ENCODE measurements around the gene TRIM44. TPM values are rescaled to one million over a fixed set of nuclear protein-coding genes. Genes with fewer than 3 reads are reported as not detected.
"Not testable (repeated sequence)": the region's sequence is repeated elsewhere in the genome, so short reads cannot be mapped to it uniquely, and the experiment has no call there.

The TRIM44 gene
- total RNA-seq, 4 donors from 2014 or later = 22.3 to 46.7 (median 39.5) TPM

DNA sequence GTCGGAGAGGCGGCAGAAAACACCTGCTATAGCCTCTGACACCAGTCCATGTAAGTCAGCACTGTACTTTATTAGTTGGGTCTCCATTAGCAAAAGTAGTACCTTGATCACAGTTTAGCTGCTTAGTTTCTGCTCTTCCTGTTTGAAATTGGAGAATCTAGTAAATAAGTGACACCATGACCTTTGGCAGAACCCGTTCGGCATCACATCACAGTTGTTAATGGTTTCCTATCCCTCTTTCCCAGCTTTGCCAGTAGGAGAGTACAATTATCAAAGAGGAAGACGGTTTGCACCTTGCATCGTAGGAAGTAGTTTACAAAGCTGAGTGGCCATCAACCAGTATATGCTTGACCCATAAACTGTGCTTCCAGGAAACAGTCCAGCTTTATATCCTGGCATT, 101.8 kb downstream of the TRIM44 start:
- Histone ChIP-seq H3K36me3 (no peaks in the 10 kb centered on the region), H3K4me1 (peaks cover 0 to 26% (median 0%) of the 10 kb centered on the region in 4 donors), H3K27ac (no peak overlapping the region), H3K27me3 (no peaks in the 10 kb centered on the region), H3K4me3 (no peak overlapping the region), H3K9me3 (no peaks in the 10 kb centered on the region)
- TF ChIP-seq POLR2A (IDR thresholded peaks at IDR 0.05) = no peak
- TF ChIP-seq EP300 (IDR thresholded peaks at IDR 0.05) = no peak
- TF ChIP-seq, protein P1, sequence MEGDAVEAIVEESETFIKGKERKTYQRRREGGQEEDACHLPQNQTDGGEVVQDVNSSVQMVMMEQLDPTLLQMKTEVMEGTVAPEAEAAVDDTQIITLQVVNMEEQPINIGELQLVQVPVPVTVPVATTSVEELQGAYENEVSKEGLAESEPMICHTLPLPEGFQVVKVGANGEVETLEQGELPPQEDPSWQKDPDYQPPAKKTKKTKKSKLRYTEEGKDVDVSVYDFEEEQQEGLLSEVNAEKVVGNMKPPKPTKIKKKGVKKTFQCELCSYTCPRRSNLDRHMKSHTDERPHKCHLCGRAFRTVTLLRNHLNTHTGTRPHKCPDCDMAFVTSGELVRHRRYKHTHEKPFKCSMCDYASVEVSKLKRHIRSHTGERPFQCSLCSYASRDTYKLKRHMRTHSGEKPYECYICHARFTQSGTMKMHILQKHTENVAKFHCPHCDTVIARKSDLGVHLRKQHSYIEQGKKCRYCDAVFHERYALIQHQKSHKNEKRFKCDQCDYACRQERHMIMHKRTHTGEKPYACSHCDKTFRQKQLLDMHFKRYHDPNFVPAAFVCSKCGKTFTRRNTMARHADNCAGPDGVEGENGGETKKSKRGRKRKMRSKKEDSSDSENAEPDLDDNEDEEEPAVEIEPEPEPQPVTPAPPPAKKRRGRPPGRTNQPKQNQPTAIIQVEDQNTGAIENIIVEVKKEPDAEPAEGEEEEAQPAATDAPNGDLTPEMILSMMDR (IDR thresholded peaks at IDR 0.05) = no peak
- 66 to 68% methylated on average over 6 of the region's 6 CpGs for WGBS, 2 donors
- no peak for DNase-seq (ENCODE audit: low spot score in 2 of 2)

DNA sequence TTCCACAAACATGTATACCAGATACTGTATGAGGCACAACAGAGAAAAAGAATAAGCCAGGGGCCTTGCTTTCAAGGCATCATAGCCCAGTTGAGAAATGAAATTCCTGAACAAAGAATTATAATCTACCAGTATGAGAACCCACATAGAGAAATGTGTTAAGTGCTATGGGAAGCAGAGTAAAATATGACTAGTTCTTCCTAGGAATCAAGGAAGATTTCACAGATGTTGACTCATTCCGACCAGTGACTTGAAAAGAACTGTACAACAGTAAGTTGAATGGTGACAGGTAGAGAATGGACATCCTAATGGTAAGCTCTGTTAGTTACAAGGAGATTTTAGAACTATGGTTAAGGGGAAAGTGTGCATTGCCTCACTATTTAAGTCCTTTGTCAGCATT, 102.6 kb downstream of the TRIM44 start:
- no peaks in the 10 kb centered on the region for H3K9me3 ChIP-seq
- 96 to 100% methylated on average over 1 of the region's 1 CpG for WGBS, 2 donors
- DNase-seq (ENCODE audit: low spot score in 2 of 2) = no peak
- H3K4me1 ChIP-seq = peaks cover 0 to 26% (median 0%) of the 10 kb centered on the region in 4 donors
- no peak overlapping the region for H3K4me3 ChIP-seq
- TF ChIP-seq, protein P1 (IDR thresholded peaks at IDR 0.05) = no peak
- TF ChIP-seq POLR2A (IDR thresholded peaks at IDR 0.05) (no peak), EP300 (IDR thresholded peaks at IDR 0.05) (no peak)
- no peaks in the 10 kb centered on the region for H3K36me3 ChIP-seq
- no peak overlapping the region for H3K27ac ChIP-seq
- no peaks in the 10 kb centered on the region for H3K27me3 ChIP-seq

DNA sequence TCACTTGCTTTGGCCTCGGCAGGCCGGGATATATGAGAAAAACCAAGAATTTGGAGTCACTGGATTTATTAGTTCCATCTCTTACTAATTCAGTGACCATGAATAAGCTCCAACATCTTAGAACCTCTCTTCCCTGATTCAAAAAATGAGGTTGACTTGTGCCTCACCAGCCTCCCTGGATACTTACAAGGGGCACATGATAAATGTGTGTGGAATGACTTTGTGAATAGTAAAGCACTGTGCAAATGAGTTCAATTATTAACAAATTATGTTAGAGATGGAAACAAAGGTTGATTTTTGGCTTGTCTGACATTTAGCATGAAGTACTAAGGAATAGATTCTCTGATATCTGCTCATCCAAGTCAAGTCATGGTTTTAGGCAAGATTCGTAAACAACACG, 104.1 kb downstream of the TRIM44 start:
- no peaks in the 10 kb centered on the region for H3K9me3 ChIP-seq
- TF ChIP-seq, protein P1 (IDR thresholded peaks at IDR 0.05) = no peak
- no peak for TF ChIP-seq POLR2A (IDR thresholded peaks at IDR 0.05)
- TF ChIP-seq EP300 (IDR thresholded peaks at IDR 0.05) = no peak
- H3K4me3 ChIP-seq = no peak overlapping the region
- H3K36me3 ChIP-seq = no peaks in the 10 kb centered on the region
- WGBS, 2 donors = 91 to 92% methylated on average over 4 of the region's 4 CpGs
- peaks cover 0 to 21% (median 0%) of the 10 kb centered on the region in 4 donors for H3K4me1 ChIP-seq
- no peaks in the 10 kb centered on the region for H3K27me3 ChIP-seq
- no peak overlapping the region for H3K27ac ChIP-seq
- DNase-seq (ENCODE audit: low spot score in 2 of 2) = no peak

DNA sequence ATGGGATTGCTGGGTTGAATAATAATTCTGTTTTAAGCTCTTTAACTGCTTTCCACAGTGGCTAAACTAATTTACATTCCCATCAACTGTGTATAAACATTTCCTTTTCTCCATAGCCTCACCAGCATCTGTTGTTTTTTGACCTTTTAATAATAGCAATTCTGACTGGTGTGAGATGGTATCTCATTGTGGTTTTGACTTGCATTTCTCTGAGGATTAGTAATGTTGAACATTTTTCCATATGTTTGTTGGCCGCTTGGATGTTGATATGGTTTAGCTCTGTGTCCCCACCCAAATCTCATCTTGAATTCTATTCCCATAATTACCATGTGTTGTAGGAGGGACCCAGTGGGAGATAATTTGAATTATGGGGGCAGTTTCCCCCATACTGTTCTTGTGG, 107.8 kb downstream of the TRIM44 start:
- H3K36me3 ChIP-seq; H3K27ac ChIP-seq; H3K27me3 ChIP-seq; H3K4me1 ChIP-seq; H3K9me3 ChIP-seq; H3K4me3 ChIP-seq; DNase-seq (ENCODE audit: low spot score in 2 of 2): not testable (repeated sequence)
- WGBS, 2 donors = 77 to 100% methylated on average over 1 of the region's 1 CpG

DNA sequence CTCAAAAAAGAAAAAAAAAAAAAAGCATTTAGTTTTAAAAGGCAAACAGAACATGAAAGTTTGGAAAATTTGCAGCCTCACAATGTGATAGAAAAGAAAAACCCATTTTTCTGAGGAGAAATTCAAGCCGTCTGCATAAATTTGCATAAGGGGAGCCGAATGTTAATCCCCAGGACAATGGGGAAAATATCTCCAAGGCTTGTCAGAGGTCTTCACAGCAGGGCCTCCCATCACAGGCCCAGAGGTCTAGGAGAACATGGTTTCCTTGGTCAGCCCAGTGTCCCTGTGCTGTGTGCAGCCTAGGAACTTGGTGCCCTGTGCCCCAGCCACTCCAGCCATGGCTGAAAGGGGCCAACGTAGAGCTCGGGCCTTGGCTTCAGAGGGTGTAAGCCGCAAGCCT, 109.1 kb downstream of the TRIM44 start:
- WGBS, 2 donors = 91 to 92% methylated on average over 3 to 5 of the region's 5 CpGs
- TF ChIP-seq, protein P1 (IDR thresholded peaks at IDR 0.05) = no peak
- TF ChIP-seq POLR2A (IDR thresholded peaks at IDR 0.05) (no peak), EP300 (IDR thresholded peaks at IDR 0.05) (no peak)
- H3K4me3 ChIP-seq = no peak overlapping the region

DNA sequence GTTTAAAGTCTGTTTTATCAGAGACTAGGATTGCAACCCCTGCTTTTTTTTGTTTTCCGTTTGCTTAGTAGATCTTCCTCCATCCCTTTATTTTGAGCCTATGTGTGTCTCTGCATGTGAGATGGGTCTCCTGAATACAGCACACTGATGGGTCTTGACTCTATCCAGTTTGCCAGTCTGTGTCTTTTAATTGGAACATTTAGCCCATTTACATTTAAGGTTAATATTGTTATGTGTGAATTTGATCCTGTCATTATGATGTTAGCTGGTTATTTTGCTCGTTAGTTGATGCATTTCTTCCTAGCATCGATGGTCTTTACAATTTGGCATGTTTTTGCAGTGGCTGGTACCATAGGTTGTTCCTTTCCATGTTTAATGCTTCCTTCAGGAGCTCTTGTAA, 114.7 kb downstream of the TRIM44 start:
- DNase-seq (ENCODE audit: low spot score in 2 of 2); H3K27me3 ChIP-seq; H3K27ac ChIP-seq; H3K36me3 ChIP-seq; H3K4me3 ChIP-seq: not testable (repeated sequence)
- Histone ChIP-seq H3K4me1 (peaks cover 0 to 11% (median 0%) of the 10 kb centered on the region in 4 donors), H3K9me3 (peaks cover 0 to 30% (median 0%) of the 10 kb centered on the region in 4 donors)
- WGBS, 2 donors = 96 to 98% methylated on average over 3 of the region's 3 CpGs

More for the DNA sequence above, 109.1 kb downstream of the TRIM44 start:
- DNase-seq (ENCODE audit: low spot score in 2 of 2) = no peak
- Histone ChIP-seq H3K27me3 (no peaks in the 10 kb centered on the region), H3K9me3 (peaks cover 0 to 9% (median 0%) of the 10 kb centered on the region in 4 donors), H3K36me3 (peaks cover 0 to 6% (median 0%) of the 10 kb centered on the region in 3 donors), H3K4me1 (no peaks in the 10 kb centered on the region), H3K27ac (no peak overlapping the region)

DNA sequence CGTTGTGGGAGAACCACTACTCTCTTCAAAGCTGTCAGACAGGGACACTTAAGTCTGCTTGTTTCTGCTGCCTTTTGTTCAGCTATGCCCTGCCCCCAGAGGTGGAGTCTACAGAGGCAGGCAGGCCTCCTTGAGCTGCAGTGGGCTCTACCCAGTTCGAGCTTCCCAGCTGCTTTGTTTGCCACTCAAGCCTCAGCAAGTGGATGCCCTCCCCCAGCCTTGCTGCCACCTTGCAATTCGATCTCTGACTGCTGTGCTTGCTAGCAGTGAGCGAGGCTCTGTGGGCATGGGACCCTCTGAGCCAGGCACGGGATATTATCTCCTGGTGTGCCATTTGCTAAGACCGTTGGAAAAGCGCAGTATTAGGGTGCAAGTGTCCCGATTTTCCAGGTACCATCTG, 116.4 kb downstream of the TRIM44 start:
- Histone ChIP-seq H3K4me1 (peaks cover 0 to 11% (median 0%) of the 10 kb centered on the region in 4 donors), H3K9me3 (peaks cover 0 to 30% (median 0%) of the 10 kb centered on the region in 4 donors)
- not testable (repeated sequence) for DNase-seq (ENCODE audit: low spot score in 2 of 2); H3K27ac ChIP-seq; H3K36me3 ChIP-seq; H3K27me3 ChIP-seq; H3K4me3 ChIP-seq
- 90 to 98% methylated on average over 8 of the region's 8 CpGs for WGBS, 2 donors
